ENCODE data around the gene GPR157. TPM values are rescaled to one million over a fixed set of nuclear protein-coding genes. Genes with fewer than 3 reads are reported as not detected.

Gene GPR157
- total RNA-seq, 4 donors from 2014 or later = 6.4 to 14.3 (median 9.8) TPM

DNA sequence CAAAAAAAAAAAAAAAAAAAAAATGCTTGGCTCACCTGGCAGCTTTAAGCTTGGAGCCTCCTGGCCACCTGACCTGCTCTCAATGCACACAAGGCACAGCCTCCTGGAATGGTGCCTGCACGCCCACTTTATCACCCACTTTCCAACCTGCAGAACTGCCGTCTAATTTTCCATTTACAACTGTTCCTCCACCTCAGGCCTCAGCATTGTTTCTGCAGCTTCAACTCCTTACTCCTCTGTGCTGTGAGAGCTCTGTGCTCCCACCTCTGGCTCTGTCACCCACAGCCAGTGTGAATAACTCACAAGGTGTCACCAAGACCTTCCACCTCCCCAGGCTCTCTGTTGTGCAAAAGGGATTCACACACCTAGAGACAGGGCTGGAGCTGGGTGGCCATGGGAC, 38.7 kb upstream of the GPR157 start:
- no peak for TF ChIP-seq POLR2A (IDR thresholded peaks at IDR 0.05)
- TF ChIP-seq, protein P1, sequence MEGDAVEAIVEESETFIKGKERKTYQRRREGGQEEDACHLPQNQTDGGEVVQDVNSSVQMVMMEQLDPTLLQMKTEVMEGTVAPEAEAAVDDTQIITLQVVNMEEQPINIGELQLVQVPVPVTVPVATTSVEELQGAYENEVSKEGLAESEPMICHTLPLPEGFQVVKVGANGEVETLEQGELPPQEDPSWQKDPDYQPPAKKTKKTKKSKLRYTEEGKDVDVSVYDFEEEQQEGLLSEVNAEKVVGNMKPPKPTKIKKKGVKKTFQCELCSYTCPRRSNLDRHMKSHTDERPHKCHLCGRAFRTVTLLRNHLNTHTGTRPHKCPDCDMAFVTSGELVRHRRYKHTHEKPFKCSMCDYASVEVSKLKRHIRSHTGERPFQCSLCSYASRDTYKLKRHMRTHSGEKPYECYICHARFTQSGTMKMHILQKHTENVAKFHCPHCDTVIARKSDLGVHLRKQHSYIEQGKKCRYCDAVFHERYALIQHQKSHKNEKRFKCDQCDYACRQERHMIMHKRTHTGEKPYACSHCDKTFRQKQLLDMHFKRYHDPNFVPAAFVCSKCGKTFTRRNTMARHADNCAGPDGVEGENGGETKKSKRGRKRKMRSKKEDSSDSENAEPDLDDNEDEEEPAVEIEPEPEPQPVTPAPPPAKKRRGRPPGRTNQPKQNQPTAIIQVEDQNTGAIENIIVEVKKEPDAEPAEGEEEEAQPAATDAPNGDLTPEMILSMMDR (IDR thresholded peaks at IDR 0.05) = no peak
- TF ChIP-seq EP300 (IDR thresholded peaks at IDR 0.05; ENCODE audit: low read depth) = no peak
- no peak for TF ChIP-seq POLR2AphosphoS5 (IDR thresholded peaks at IDR 0.05)
- in situ Hi-C loops (cut with MboI; ENCODE audit: low pct_ligation_motif_present in 1 of 4, low pct_unique_long_range_greater_than_20kb in 1 of 4, low sequenced_read_pairs in 3 of 4) = no loop called here
- WGBS, 2 donors (ENCODE audit: low coverage in 1 of 2) = 69 to 71% methylated on average over 2 of the region's 2 CpGs

DNA sequence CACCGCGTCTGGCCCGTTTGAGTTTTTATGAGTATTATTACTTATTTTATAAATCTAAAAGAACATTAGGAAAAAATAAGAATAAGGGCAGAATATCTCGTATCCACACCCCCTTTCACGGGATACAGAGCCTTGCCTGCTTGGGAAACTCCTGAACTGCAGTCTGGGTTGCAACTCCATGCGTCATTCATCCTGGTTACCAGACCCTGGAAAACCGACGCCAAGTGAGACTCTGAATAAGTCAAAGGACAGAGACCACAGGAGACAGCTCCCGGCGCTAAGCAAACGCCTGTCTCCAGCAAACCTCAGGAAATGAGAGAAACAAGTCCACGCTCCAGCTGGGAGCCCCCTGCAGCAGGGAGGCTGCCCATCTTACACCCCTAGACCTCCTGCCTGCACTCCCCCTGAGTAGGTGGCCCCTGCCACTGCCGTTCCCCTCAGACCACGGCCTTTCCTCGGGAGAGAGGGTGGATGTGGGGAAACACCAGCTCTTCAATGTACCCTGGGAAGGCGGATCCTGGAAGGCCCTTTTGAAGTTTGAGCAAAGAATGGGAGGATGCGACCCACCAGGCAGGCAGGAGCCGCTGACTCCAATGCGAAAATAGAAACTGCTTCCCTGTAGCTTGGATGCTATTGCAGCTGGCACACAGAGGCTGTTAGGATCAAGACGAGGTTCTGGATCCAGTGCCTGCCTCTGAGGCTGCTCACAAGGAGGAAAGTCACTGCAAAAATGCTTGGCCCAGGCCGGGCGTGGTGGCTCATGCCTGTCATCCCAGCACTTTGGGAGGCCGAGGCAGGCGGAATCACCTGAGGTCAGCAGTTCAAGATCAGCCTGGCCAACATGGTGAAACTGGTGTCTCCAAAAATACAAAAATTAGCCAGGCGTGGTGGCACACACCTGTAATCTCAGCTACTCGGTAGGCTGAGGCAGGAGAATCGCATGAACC, 37.7 kb upstream of the GPR157 start:
- Histone ChIP-seq H3K9me3 (no peaks in the 10 kb centered on the region), H3K36me3 (no peaks in the 10 kb centered on the region), H3K27ac (no peak overlapping the region), H3K27me3 (no peaks in the 10 kb centered on the region), H3K4me3 (no peak overlapping the region), H3K4me1 (peaks cover 7 to 32% (median 19%) of the 10 kb centered on the region in 4 donors)
- intact Hi-C loops (cut with DNase I; ENCODE audit: low total_unique reads) (no loop called here), in situ Hi-C loops (cut with MboI; ENCODE audit: low pct_ligation_motif_present in 1 of 4, low pct_unique_long_range_greater_than_20kb in 1 of 4, low sequenced_read_pairs in 3 of 4) (no loop called here)
- no peak for DNase-seq
- TF ChIP-seq POLR2AphosphoS5 (IDR thresholded peaks at IDR 0.05) = no peak
- TF ChIP-seq EP300 (IDR thresholded peaks at IDR 0.05; ENCODE audit: low read depth) = no peak
- TF ChIP-seq, protein P1 (IDR thresholded peaks at IDR 0.05) = no peak
- TF ChIP-seq POLR2A (IDR thresholded peaks at IDR 0.05) = no peak
- whole genome bisulfite sequencing, 2 donors (ENCODE audit: low coverage in 1 of 2) = 89% methylated on average over 7 to 27 of the region's 27 CpGs

More for the DNA sequence above, 38.7 kb upstream of the GPR157 start:
- Histone ChIP-seq H3K36me3 (no peaks in the 10 kb centered on the region), H3K9me3 (no peaks in the 10 kb centered on the region), H3K4me3 (no peak overlapping the region), H3K27me3 (no peaks in the 10 kb centered on the region), H3K27ac (no peak overlapping the region), H3K4me1 (peaks cover 5 to 27% (median 17%) of the 10 kb centered on the region in 4 donors)
- no peak for DNase-seq
- intact Hi-C loops (cut with DNase I; ENCODE audit: low total_unique reads) = no loop called here

DNA sequence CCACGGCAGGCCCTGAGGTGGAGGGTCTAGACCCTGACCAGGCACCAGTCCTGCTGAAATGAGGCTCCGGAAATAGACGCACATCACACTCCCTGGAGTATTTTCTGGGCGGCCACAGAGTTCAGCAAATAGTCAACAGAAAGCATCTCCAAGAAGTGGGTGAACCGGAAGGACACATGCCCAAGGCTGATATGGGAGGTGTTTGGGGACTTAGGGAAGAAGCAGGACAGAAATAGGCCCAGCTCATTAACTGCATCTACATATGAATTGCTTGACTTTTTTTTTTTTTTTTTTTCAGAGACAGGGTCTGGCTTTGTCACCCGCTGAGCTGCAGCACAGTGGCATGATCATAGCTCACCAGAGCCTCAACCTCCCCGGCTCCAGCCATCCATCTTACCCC, 36.5 kb upstream of the GPR157 start:
- Histone ChIP-seq H3K4me3 (no peak overlapping the region), H3K27ac (no peak overlapping the region), H3K9me3 (no peaks in the 10 kb centered on the region), H3K4me1 (peaks cover 7 to 32% (median 19%) of the 10 kb centered on the region in 4 donors), H3K36me3 (no peaks in the 10 kb centered on the region), H3K27me3 (no peaks in the 10 kb centered on the region)
- TF ChIP-seq POLR2AphosphoS5 (IDR thresholded peaks at IDR 0.05) (no peak), POLR2A (IDR thresholded peaks at IDR 0.05) (no peak), EP300 (IDR thresholded peaks at IDR 0.05; ENCODE audit: low read depth) (no peak)
- TF ChIP-seq, protein P1 (IDR thresholded peaks at IDR 0.05) = no peak
- in situ Hi-C loops (cut with MboI; ENCODE audit: low pct_ligation_motif_present in 1 of 4, low pct_unique_long_range_greater_than_20kb in 1 of 4, low sequenced_read_pairs in 3 of 4) = no loop called here
- intact Hi-C loops (cut with DNase I; ENCODE audit: low total_unique reads) = no loop called here
- WGBS, 2 donors (ENCODE audit: low coverage in 1 of 2) = 60 to 89% methylated on average over 5 to 7 of the region's 7 CpGs
- DNase-seq = no peak

DNA sequence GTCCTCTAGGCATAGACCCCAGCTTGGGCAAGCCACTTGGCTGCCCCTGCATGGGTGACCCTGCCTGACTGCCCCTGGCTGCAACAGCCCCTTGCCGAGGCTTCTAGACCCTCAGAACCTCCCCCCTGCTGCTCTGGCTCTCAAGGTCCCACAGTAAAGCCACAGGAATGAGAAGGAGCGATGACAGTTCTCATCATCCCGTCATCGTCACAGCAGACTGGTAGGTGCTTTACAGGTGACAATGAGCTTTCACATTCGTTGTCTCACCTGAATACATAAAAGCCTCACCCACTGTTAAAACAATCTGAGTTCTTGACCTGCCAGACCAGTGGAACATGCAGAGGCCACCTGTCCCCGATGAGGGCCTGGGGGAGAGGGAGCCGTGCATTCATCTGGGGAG, 36.0 kb upstream of the GPR157 start:
- no peaks in the 10 kb centered on the region for H3K27me3 ChIP-seq
- H3K4me1 ChIP-seq = peaks cover 7 to 32% (median 19%) of the 10 kb centered on the region in 4 donors
- in situ Hi-C loops (cut with MboI; ENCODE audit: low pct_ligation_motif_present in 1 of 4, low pct_unique_long_range_greater_than_20kb in 1 of 4, low sequenced_read_pairs in 3 of 4) (no loop called here), intact Hi-C loops (cut with DNase I; ENCODE audit: low total_unique reads) (no loop called here)
- TF ChIP-seq POLR2AphosphoS5 (IDR thresholded peaks at IDR 0.05) (no peak), EP300 (IDR thresholded peaks at IDR 0.05; ENCODE audit: low read depth) (no peak), POLR2A (IDR thresholded peaks at IDR 0.05) (no peak)
- TF ChIP-seq, protein P1 (IDR thresholded peaks at IDR 0.05) = no peak
- H3K36me3 ChIP-seq = no peaks in the 10 kb centered on the region
- H3K27ac ChIP-seq = peak overlapping the region in 3 of 4 donors; percentile 72 to 78 (median 74)
- 20 to 44% methylated on average over 1 to 7 of the region's 7 CpGs for WGBS, 2 donors (ENCODE audit: low coverage in 1 of 2)
- DNase-seq = no peak
- no peak overlapping the region for H3K4me3 ChIP-seq
- no peaks in the 10 kb centered on the region for H3K9me3 ChIP-seq

Data from transverse colon (tissue), 4 donors.